Endothelial cell of umbilical vein (primary cell): ENCODE results near the gene MFRP. TPM values are rescaled to one million over a fixed set of nuclear protein-coding genes. Genes with fewer than 3 reads are reported as not detected.

ENCODE experiments used
- BruUV-seq: library from RNA; stranded (reverse); fragments of 400-500 nt; replicated peaks from 2 replicates; lab custom pipeline; 2021; lab: Mats Ljungman, UMichigan
- CTCF ChIA-PET: fragments of 300-600, 350-600 bp; sonication (Branson Sonifier 250); formaldehyde crosslinking; loops from one replicate; lab custom pipeline; 2021; ENCODE audit warnings: antibody characterized with exemption, inconsistent platforms; lab: Charles Lee
- POLR2A ChIA-PET: fragments of 300-600, 350-600 bp; sonication (Branson Sonifier 250); formaldehyde crosslinking; loops from one replicate; lab custom pipeline; 2021; ENCODE audit warnings: antibody characterized with exemption, inconsistent platforms; lab: Charles Lee
- DNase-seq: peaks from one replicate; pipeline ENCODE4 v3.0.0-alpha.2; 2011; ENCODE audit warnings: low read depth, low spot score
- FAIRE-seq: peaks from 2 replicates; lab custom pipeline; 2011; peaks lifted over from hg19 to GRCh38; lab: Jason Lieb, UNC
- H2AFZ ChIP-seq: 2 replicates; pipeline ENCODE4 v1.6.0; 2012; ENCODE audit warnings: low read depth, low read length, control low read depth, inconsistent platforms
- H3K27ac ChIP-seq: 2 replicates; pipeline ENCODE4 v1.5.1; 2011; ENCODE audit warnings: low read depth, mild to moderate bottlenecking, control low read depth, low read length, moderate library complexity; ENCODE audit not compliant: insufficient read depth
- H3K27me3 ChIP-seq, 2 experiments: 2 replicates each; pipeline versions ENCODE4 v1.6.0 to v1.6.1; 2011; ENCODE audit warnings: low read length in 2 of 2, mixed read lengths in 1 of 2; ENCODE audit not compliant: control insufficient read depth in 2 of 2, insufficient read depth in 2 of 2
- H3K36me3 ChIP-seq, 2 experiments: 2 replicates in 1 of 2; 3 replicates in 1 of 2; pipeline ENCODE4 v1.5.1; 2011; ENCODE audit warnings: low read length in 2 of 2, mild to moderate bottlenecking in 1 of 2, moderate library complexity in 1 of 2; ENCODE audit not compliant: control insufficient read depth in 2 of 2, insufficient read depth in 2 of 2; ENCODE audit errors: extremely low read depth in 1 of 2
- H3K4me1 ChIP-seq: 3 replicates; pipeline ENCODE4 v1.5.1; 2011; ENCODE audit warnings: mild to moderate bottlenecking, low read length; ENCODE audit not compliant: control insufficient read depth, insufficient read depth; ENCODE audit errors: extremely low read depth
- H3K4me2 ChIP-seq: 2 replicates; pipeline ENCODE4 v1.6.1; 2011; ENCODE audit warnings: low read length, control low read depth, mixed read lengths; ENCODE audit not compliant: insufficient read depth
- H3K4me3 ChIP-seq, 3 experiments: fragments of 200-600 bp in 1 of 3; sonication (generic), shearing (Covaris generic) in 1 of 3; replicated peaks in 1 of 3; 2 replicates each; pipeline ENCODE4 v1.5.1; 2011 to 2016; ENCODE audit warnings: control low read depth in 3 of 3, low read length in 3 of 3, mild to moderate bottlenecking in 2 of 3, inconsistent platforms in 1 of 3, low read depth in 1 of 3, moderate library complexity in 1 of 3; ENCODE audit not compliant: insufficient read depth in 1 of 3
- H3K79me2 ChIP-seq: 2 replicates; pipeline ENCODE4 v1.6.0; 2012; ENCODE audit warnings: low read length, inconsistent platforms; ENCODE audit not compliant: control insufficient read depth, insufficient read depth
- H3K9ac ChIP-seq: replicated peaks from 2 replicates; pipeline ENCODE3; 2011; ENCODE audit warnings: low read length, control low read depth; ENCODE audit not compliant: insufficient read depth; ENCODE audit errors: extremely low read depth
- H3K9me1 ChIP-seq: replicated peaks from 3 replicates; pipeline ENCODE4 v1.6.0; 2011; ENCODE audit warnings: mild to moderate bottlenecking, low read length; ENCODE audit not compliant: control insufficient read depth, insufficient read depth; ENCODE audit errors: extremely low read depth
- H3K9me3 ChIP-seq: replicated peaks from 2 replicates; pipeline ENCODE4 v1.5.1; 2012; ENCODE audit warnings: low read length, inconsistent platforms; ENCODE audit not compliant: control insufficient read depth, insufficient read depth
- H4K20me1 ChIP-seq: replicated peaks from 2 replicates; pipeline ENCODE3; 2011; ENCODE audit warnings: mild to moderate bottlenecking, low read length; ENCODE audit not compliant: control insufficient read depth, insufficient read depth; ENCODE audit errors: extremely low read depth
- CTCF ChIP-seq, 2 donors: IDR thresholded peaks; 1 replicate in 1 of 2; 2 replicates in 1 of 2; pipeline ENCODE4 v1.5.1; 2011; ENCODE audit warnings: low read length in 2 of 2, mild to moderate bottlenecking in 2 of 2, moderate library complexity in 2 of 2, control low read depth in 1 of 2, inconsistent platforms in 1 of 2, low read depth in 1 of 2; ENCODE audit not compliant: insufficient read depth in 1 of 2; ENCODE audit errors: extremely low read depth in 1 of 2
- MAX ChIP-seq: IDR thresholded peaks from 2 replicates; pipeline ENCODE4 v1.6.1; 2011; ENCODE audit not compliant: insufficient read depth, insufficient read length
- MYC ChIP-seq: IDR thresholded peaks from one replicate; pipeline ENCODE4 v1.6.1; 2011; ENCODE audit warnings: mild to moderate bottlenecking, low read depth, low read length
- POLR2AphosphoS5 ChIP-seq: IDR thresholded peaks from 2 replicates; pipeline ENCODE4 v1.6.1; 2012; ENCODE audit warnings: low read depth, mild to moderate bottlenecking, control low read depth, low read length, moderate library complexity; ENCODE audit not compliant: insufficient read depth
- dilution Hi-C: fragments of 300-500 bp; cut with MboI; formaldehyde crosslinking; loops from one replicate; pipeline ENCODE4 v1.15.0; 2019; ENCODE audit warnings: low sequenced_read_pairs; ENCODE audit not compliant: extremely low pct_ligation_motif_present
- intact Hi-C: fragments of 100-400 bp; cut with micrococcal nuclease; formaldehyde crosslinking; loops from one replicate; pipeline ENCODE4 v1.10.0; 2022
- polyA plus RNA-seq, 4 experiments: library from polyadenylated mRNA; depleted of rRNA in 3 of 4; stranded (reverse) in 3 of 4; unstranded in 1 of 4; fragments of >200 nt; gene quantifications; 2 replicates each; pipeline versions ENCODE4 v1.2.1 to v1.2.3, GENCODE V29; 2011 to 2012; ENCODE audit warnings: missing spikeins in 1 of 4
- total RNA-seq: library from RNA; stranded (reverse); gene quantifications from 2 replicates; pipeline ENCODE4 v1.2.3, GENCODE V29; 2021

Gene MFRP
- total and polyA plus RNA-seq, 2 donors (not counting 3 experiments of a cell fraction or from before 2014, with no cell fraction given): 0.08 TPM; not detected in 1

GRCh38 chr11:119338318-119338890 is 8.1 kb downstream of the MFRP start:
- H3K79me2 ChIP-seq: peaks cover 23% of the 10 kb centered on the region
- no peak for TF ChIP-seq MYC
- peak; percentile 83 to 87 for TF ChIP-seq CTCF (IDR thresholded peaks at IDR 0.05; ENCODE audit: extremely low read depth in 1 of 2, insufficient read depth in 1 of 2, low read depth in 1 of 2, low read length in 2 of 2)
- TF ChIP-seq MAX: no peak
- TF ChIP-seq POLR2AphosphoS5: peak; percentile 31
- peak overlapping the region in 2 of 3 experiments; percentile 41 to 90 for H3K4me3 ChIP-seq
- no peaks in the 10 kb centered on the region for H4K20me1 ChIP-seq
- no peak overlapping the region for H2AFZ ChIP-seq
- ChIA-PET CTCF (interaction anchor here (0.7 to 6.3 kb wide), 46 partner anchors 10 to 341 kb away, joined by 3 to 301 read pairs (median 5); partner anchors contain the start of genes CBL, CENATAC, DPAGT1 and HINFP), POLR2A (interaction anchor here (0.6 to 2.3 kb wide), 11 partner anchors 15 to 718 kb away, joined by 3 to 18 read pairs (median 6); partner anchors contain the start of gene MCAM)
- peak overlapping the region; percentile 64 for H3K4me2 ChIP-seq
- FAIRE-seq: peak; percentile 83
- no peaks in the 10 kb centered on the region for H3K27me3 ChIP-seq
- peaks cover 44% of the 10 kb centered on the region for H3K4me1 ChIP-seq
- peak; percentile 90 for DNase-seq
- dilution Hi-C loops: no loop called here
- no peaks in the 10 kb centered on the region for H3K9me1 ChIP-seq
- no peaks in the 10 kb centered on the region for H3K9me3 ChIP-seq
- no peak overlapping the region for H3K27ac ChIP-seq
- BruUV-seq: no TSS peak
- intact Hi-C loops: loop anchor here (1.0 to 2.0 kb wide), 5 partner anchors 17 to 274 kb away; partner anchors contain the start of gene CBL
- peaks cover 0 to 2% of the 10 kb centered on the region in 2 experiments for H3K36me3 ChIP-seq
- H3K9ac ChIP-seq: peak overlapping the region; percentile 26
